HG03097 (cell line): ENCODE data around the gene SOX3.

Experiments
- ATAC-seq: cut with Tn5 transposase; IDR thresholded peaks from one replicate; pipeline ENCODE4 v1.9.1; 2021; ENCODE audit not compliant: unreplicated experiment, low FRiP score

Gene SOX3

GRCh38 chrX:140500441-140500840 lies 4.4 kb downstream of the SOX3 start:
- no peak for ATAC-seq

GRCh38 chrX:140495739-140496138 lies 9.1 kb downstream of the SOX3 start:
- no peak for ATAC-seq

- ATAC-seq = no peak
Observed at GRCh38 chrX:140492066-140492994, 12.5 kb downstream of the SOX3 start.

GRCh38 chrX:140480765-140481164 lies 24.1 kb downstream of the SOX3 start:
- no peak for ATAC-seq

- ATAC-seq = no peak
Observed at GRCh38 chrX:140477987-140478386, 26.9 kb downstream of the SOX3 start.

- no peak for ATAC-seq
Observed at GRCh38 chrX:140475025-140475424, 29.8 kb downstream of the SOX3 start.

GRCh38 chrX:140467211-140467610 lies 37.7 kb downstream of the SOX3 start:
- no peak for ATAC-seq
